GM04503 (cell line): ENCODE measurements around the gene JKAMP.
"Not testable (repeated sequence)": the region's sequence is repeated elsewhere in the genome, so short reads cannot be mapped to it uniquely, and the experiment has no call there.

Experiments
- DNase-seq: peaks from one replicate; pipeline ENCODE4 v3.0.0-alpha.2; 2012; ENCODE audit warnings: low read depth

The JKAMP gene, protein sequence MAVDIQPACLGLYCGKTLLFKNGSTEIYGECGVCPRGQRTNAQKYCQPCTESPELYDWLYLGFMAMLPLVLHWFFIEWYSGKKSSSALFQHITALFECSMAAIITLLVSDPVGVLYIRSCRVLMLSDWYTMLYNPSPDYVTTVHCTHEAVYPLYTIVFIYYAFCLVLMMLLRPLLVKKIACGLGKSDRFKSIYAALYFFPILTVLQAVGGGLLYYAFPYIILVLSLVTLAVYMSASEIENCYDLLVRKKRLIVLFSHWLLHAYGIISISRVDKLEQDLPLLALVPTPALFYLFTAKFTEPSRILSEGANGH

DNA sequence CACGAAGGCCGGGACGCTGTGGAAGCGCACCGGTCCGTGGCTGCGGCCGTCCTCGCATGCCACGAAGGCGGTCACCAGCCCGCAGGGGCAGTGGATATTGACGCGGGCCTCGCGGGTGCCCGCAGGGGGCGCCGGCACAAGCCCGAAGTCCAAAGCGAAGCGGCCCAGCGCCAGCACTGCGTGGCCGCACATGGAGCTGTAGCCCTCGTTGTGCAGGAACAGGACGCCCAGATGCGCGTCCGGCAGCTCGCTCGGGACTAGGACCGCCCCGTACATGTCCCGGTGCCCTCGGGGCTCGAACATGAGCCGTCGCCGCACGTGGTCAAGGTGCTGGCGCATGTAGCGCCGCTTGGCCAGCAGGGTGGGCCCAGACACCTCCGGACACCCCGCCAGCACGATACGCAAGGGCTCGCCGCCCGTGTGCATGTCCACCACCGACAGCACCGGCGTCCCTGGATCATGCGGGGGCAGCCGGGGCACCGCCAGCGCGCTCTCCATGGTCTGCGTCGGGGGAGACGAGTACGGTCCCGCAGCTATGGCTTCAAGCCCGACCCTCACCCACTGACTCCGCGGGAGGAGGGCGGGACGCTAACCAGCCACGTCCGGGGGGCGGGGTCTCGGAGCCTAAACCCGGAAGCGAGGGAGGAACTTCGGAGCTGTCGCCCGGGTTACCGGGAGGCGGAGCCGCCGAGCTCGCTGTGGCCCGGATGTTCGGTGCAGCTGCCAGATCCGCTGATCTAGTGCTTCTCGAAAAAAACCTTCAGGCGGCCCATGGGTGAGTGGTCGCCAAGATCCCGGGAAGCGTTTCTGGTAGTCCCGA, at the start of gene JKAMP, which contains the start of gene L3HYPDH:
Gene JKAMP (plus strand): TSS at position 699 of the 820 bp plus-strand sequence. CDS start 73 bp downstream, at position 772.
Gene L3HYPDH (minus strand): TSS at position 590 of the 820 bp plus-strand sequence. CDS start 92 bp downstream, at position 498.
- peak; percentile 59 for DNase-seq

DNA sequence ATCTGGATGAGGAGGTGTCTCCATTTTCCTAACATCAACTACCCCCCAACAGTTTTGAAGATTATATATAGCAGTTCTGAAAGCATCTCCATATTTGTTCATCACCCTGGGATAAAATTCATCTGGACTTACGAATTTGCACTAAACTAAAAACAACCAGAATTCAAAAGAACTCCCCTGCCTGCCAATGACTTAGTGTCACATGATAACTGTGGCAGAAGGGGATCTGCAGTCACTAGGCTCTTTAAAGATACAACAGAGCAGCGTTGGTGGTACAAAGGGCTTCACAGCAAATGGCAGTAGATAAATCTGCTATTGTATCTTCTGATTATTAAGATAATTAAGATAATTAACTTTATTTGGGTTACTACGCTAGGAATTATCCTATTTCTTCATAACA, 49.2 kb upstream of the JKAMP start:
- DNase-seq, result no peak

DNA sequence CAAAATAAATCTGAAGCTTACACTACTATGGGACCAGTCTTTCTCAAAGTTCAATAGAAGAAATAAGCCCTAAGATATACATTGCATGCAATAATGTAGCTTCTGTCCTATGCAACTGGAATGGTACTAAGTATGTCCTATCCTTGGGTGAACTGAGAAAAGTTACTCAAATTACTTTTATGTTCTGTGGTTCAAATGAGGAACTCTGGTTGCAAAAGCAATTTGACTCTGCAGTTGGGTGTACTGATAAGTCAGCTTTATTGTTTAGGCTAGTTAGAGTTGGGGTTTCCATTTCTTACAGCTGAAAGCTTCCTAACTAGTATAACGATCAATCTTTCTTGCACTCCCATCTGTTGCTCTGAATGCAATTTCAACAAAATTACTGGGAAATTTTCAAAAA, 48.3 kb upstream of the JKAMP start:
- DNase-seq, result no peak

DNA sequence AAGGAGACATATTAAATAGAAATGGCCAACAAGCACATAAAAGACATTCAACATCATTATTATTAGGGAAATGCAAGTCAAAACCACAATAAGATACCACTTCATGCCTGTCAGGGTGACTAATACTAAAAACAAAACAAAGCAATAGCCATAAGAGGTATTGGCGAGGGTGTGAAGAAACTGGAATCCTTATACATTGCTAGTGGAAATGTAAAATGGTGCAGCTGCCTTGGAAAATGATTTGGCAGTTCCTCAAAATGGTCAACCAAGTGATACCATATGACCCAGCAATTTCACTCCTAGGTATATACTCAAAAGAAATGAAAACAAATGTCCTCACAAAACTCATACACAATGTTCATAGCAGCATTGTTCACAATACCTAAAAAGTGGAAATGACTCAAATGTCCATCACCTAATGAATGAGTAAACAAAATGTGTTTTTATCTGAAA, 46.1 kb upstream of the JKAMP start:
- DNase-seq, result no peak

DNA sequence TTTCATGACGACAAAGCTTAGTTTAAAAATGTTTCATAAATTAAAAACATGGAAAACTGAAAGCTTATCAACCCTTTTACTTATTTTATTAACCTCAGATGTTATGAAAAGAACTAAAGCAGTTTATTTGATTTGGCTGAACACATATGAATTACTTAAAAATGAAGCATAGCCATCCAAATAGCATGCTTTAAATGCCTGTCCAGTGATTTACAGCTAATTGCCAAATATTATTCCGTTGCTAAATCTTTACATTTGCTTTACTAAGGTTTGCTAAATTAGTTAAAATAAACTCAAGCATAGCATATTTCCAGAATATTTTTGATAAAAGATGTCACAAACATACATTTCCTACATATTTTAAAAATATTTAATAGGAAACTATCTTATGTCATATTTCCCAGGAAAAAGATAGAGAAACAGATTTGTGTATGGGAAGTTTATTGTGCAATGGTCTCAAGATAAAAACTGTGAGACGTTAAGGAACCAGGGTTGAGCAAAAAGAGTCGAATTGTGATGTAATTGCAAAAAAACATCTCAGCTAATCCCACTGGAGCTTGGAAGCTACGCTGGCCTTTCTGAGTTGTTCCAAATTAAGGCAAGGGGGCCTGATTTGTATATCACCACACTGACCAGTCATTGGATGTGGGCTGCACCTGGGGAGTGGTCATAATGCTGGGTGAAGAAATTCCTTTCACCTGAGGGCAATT, 44.9 kb upstream of the JKAMP start:
- no peak for DNase-seq

DNA sequence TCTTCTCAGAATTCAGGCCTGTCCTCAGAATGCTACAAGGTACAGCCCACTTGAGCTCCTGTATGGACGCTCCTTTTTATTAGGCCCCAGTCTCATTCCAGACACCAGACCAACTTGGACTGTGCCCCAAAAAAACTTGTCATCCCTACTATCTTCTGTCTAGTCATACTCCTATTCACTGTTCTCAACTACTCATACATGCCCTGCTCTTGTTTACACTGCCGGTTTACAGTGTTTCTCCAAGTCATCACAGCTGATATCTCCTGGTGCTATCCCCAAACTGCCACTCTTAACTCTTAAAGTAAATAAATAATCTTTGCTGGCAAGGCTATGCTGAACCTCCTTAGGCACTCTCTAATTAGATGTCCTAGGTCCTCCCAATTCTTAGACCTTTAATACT, 35.6 kb upstream of the JKAMP start:
- not testable (repeated sequence) for DNase-seq

DNA sequence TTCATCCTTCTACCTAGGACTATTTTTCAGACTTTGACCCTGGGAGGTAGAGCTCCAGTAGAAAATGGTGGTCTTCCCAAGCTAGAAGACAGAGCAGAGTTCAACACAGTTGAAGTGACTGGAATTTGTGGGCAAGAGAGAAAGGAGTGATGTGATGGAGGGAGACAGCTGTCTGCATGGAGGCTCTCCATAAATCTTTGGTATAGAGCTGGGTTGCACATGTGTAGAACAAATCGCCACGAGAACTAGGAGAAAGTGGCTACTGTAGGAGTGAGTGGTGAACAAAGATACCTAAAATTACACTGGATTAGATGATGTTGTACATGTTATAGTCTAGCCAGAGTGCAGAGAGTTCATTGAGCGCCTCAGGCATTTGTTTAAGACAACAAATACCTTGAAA, 33.6 kb upstream of the JKAMP start:
- DNase-seq, result no peak

DNA sequence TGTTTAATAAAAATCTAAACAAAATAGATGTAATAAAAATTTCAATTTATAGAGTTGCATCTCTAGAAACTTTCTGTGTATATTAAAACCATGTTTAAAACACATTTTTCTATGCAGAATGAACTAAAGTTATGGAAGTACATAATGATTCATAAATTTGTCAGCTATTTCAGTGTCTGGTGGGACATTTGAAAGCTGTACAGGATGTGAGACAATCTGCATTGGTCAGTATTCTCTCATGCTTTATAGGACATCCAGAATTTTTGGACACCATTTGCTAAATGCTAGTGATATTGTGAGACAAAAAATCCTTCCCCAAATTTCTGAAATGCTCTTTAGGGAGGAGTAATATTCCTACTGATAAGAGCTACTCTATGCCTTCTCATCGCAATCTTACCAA, 32.5 kb upstream of the JKAMP start:
- DNase-seq, result no peak

DNA sequence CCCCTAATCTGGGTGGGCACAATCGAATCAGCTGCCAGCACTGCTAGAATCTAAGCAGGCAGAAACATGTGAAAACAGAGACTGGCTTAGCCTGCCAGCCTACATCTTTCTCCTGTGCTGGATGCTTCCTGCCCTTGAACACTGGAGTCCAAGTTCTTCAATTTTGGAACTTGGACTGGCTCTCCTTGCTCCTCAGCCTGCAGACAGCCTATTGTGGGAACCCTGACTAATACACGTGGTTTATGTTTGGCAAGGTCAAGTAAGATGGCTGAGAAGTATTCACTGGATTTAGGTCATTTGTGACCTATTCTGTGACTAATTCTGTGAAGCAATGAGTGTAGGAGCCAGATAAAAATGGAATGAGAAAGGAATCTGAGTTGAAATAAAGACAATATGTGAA, 30.2 kb upstream of the JKAMP start:
- DNase-seq, result peak; percentile 96

DNA sequence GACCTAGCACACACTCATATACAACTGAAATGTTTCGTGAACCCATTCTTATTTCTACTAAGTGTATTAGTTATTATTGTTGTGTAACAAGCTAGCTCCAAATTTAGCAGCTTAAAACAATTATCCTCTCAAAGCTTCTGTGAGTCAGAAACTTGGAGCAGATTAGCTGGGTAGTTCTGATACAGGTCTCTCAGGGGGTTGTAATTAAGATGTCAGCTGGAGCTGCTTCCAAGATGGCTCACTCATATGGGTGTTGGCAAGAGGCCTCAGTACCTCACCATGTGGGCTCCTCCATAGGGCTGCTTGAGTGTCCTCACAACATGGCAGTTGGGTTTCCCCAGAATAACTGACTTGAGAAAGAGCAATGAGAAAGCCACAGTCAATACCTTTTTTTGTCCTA, 28.9 kb upstream of the JKAMP start:
- peak; percentile 71 for DNase-seq

DNA sequence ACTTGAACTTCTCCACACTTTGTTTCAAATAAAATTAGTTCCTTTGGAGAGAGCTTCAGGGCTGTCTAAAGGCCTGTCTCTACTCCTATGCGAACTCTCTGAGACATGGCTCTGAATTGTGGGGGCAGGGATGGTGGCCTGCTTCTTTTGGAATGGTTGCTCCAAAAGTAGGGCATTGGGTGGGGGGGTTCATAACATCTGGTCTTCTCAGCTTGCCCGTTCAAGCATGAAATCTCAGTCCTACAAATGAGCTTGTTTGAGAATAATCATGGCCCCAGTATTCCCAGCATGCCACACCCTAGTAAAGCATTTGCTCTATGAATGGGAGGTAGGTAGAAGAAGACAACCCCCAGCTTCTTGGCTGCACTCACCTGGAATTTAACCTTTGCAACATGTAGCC, 25.8 kb upstream of the JKAMP start:
- no peak for DNase-seq

DNA sequence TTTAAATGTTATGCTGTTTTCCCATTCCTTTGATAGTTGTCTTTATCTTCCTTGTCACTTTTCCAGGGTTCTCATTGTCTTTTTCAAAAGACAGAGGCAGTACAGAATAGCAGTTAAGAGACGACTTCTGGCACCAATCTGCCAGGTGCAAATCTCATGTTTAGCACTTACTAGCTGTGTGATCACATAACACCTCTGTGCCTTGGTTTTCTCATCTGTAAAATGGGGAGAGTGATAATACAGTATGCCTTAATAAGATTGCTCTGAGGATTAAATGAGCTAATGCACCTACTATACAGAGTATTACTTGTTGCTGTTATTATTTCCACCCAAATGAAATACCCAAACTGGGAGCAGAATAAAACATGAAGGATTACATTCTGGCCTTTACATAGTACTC, 23.9 kb upstream of the JKAMP start:
- no peak for DNase-seq

DNA sequence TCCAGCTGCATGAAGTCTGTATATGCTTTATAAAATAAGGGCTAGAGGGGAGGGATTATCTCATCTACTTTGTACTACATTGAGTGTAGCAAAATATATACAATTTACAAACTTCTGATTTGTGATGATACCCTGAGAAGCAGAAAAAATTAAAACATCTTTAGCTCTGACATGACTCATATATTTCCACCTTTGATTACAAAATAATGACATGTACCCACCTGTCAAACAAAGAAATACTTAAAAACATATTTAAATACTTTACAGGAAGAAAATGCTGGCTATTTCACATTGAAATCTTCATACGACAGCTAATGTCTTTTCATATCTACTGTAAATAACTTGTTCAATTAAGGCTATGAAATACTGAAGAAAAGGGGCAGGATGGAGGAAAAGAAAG, 22.4 kb upstream of the JKAMP start:
- no peak for DNase-seq

DNA sequence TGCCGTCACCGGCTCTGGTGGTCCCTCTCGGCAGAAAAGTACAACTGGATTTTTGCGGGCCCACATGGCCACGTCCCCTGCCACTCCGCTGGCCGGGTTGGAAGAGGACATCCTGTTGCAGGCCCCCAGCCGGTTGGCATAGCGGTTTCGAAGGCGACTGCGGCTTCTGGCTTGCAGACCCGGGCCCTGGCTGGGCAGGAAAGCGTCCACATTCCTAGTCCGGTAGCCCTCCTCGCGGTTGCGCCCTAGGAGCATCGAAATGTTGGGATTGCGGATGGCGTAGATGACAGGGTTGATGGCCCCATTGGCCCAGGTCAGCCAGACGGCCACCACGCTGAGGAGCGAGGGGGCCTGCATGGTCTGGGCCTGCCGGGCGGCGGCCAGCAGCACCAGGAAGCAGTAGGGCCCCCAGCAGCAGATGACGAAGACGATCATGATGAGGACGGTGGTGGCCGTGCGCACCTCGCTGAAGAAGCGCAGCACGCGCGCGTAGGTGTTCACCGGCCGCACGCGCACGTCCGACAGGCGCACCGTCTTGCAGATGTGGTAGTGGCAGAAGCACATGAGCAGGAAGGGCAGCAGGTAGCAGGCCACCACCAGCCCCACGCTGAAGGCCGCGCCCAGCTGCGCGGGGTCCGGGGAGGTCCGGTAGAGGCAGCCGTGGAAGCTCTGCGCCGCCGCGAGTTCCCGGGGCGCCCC, 20.4 kb upstream of the JKAMP start:
- no peak for DNase-seq

DNA sequence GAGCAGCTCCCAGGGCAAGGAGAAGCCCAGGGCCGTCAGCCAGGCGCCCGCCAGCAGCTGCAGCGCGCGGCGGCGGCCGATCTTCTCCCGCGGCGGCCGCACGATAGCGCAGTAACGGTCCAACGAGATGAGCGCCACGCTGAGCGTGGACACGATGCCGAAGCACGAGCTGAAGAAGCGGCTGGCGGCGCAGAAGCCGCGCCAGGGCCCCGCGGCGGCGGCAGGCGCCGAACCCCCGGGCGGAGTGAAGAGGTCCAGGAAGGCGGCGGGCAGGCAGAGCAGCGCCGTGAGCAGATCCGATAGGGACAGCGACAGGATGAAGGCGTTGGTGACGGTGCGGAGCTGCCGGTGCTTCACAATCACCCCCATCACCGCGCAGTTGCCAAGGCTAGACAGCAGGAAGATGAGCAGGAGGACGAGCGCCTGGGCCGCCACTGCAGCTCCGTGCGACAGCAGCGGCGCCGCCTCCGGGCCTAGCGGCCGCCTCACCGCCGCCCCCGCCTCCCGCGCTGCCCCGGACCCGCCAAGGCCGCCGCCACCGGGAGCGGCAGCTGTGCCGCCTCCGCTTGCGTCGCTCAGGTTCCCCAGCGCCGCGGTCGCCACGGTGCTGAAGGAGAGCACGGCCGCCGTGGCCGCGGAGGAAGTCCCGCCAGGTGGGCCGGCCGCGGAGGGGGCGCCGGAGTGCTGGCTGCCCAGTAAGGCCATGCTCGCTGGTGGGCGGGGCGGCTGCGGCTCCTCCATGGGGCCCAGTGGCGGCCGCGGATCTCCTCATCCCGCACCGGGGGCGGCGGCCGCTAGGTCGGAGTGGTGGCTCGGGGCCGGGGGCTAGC, 19.6 kb upstream of the JKAMP start:
- DNase-seq, result no peak

DNA sequence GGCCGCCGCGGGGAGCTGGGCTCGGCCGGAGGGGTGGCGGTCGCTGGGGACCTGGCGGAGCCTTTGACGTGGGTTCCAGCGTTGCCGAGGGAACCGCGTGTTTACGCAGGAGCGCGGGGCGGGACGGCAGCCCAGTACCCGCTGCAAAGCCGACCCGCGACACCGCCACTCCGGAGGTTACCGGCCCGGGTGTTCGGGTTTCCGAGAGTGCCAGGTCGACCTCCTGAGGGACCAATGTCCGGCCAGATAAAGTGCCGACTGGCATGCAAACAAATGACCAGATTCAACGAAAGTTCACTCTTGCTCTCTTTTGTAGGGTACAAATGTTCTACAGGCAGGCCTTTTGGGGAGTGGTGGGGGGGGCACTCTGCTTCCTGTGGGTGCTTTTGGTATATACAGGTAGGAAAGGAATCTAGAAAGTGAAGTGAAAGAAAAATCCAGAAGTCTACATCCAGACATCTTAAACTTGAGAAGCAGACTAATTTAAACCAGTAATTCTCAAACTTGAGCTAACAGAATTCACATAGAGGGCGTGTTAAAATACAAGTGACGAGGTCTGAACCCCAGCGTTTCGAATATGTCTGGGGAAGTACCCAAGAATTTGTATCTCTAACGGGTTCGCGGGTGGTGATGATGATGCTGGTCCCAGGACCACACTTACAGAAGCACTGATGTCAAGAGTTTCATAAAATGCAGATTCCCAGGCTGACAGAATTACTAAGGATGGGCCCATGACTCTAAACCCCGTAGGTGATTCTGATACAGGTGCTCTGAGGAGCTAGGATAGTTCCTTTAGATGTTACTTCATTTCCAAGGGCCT, 18.8 kb upstream of the JKAMP start, which contains the start of gene GPR135:
Gene GPR135 (minus strand): TSS at position 65 of the 820 bp plus-strand sequence. CDS start 154 bp downstream, outside the sequence.
- DNase-seq, result no peak

DNA sequence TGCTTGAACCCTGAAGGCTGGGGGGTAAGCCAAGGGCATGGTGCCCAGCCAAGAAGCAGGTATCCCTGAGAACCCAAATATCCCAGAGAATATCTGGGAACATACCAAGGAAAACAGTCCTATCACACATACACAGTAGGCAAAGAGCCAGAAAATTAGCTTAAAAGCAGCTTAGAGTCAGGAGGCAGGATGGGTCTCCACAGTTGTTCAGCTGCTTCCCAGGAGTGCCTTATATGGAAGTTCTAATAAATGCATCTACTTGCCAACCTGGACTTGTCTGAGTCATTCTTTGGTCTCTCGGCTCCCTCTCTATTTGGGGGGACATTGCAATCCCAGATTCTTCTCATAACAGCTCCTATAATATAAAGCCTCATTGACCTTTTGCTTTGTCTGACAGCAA, 10.1 kb upstream of the JKAMP start:
- no peak for DNase-seq

DNA sequence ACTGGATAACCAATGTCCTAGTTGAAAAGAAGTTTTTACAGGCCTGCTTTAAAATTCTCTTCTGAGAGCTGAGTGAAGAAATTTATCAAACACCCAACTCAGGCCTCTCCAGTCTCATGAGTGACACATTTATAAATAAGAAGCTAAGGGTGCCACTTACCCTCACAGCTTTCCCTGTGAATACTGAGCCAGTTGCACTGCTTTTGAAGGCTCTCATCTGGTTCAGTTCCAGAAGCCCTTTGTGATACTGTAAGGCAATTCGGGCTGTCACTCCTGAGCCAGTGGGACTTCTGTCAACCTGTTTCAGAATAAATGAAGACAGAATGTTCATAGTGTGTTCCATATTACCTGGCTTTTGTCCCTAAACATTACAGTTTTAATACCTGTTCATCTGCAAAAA, 8.6 kb upstream of the JKAMP start:
- DNase-seq, result no peak

DNA sequence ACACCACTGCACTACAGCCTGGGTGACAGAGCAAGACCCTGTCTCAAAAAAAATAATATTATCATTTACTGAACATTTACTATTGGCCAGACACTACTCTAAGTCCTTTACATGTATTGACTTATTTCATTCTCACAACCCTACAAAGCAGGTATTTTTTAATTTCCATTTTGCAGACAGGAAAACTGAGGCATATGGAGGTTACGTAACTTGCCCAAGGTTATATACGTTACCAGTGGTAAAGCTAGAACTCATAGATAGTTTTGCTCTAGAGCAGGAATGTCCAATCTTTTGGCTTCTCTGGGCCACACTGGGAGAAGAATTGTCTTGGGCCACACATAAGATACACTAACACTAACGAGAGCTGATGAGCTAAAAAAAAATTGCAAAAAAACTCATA, 5.8 kb upstream of the JKAMP start:
- DNase-seq, result no peak

DNA sequence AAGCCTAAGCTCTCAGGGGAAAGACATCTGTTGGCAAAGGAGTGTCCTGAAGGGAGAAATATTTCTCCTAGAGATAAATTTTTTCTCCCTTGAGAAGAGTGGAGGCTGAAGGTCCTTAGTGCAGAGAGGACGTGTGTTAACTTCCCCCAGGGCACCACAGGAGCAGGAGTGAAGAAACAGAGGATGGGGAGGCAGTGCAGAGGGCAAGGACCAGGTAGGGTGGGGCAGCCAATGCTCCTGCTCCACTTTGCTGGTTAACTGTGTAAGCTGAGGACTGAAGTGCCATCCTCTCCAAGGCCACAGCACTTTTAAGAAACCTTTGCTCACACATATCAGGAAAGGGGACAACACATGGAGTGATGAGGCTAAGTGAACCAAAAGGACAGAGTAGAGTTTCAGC, 4.2 kb upstream of the JKAMP start:
- DNase-seq, result no peak
